ENCODE measurements around the gene KIF1C.

The KIF1C gene

GRCh38 chr17:4969047-4969550, 28.7 kb upstream of the KIF1C start:
- no peak for DNase-seq

GRCh38 chr17:4969551-4970173, 28.1 kb upstream of the KIF1C start:
- no peak for DNase-seq

GRCh38 chr17:4970273-4970672, 27.5 kb upstream of the KIF1C start:
- DNase-seq = no peak

- DNase-seq = no peak
These were observed 25.9 kb upstream of the KIF1C start for GRCh38 chr17:4971826-4972225.

- no peak for DNase-seq
These were observed 25.4 kb upstream of the KIF1C start for GRCh38 chr17:4972322-4972721.

- no peak for DNase-seq
These were observed 25.0 kb upstream of the KIF1C start for GRCh38 chr17:4972752-4973151.

- no peak for DNase-seq
These were observed 24.3 kb upstream of the KIF1C start for GRCh38 chr17:4973256-4974114.

GRCh38 chr17:4974115-4974670, 23.6 kb upstream of the KIF1C start:
- no peak for DNase-seq

GRCh38 chr17:4978726-4979125, 19.0 kb upstream of the KIF1C start:
- DNase-seq = no peak

GRCh38 chr17:4980644-4981216, 17.0 kb upstream of the KIF1C start:
- peak; percentile 65 for DNase-seq

- DNase-seq = no peak
These were observed 15.4 kb upstream of the KIF1C start for GRCh38 chr17:4982305-4982704.

- DNase-seq = no peak
These were observed 11.3 kb upstream of the KIF1C start for GRCh38 chr17:4986403-4986802.

GRCh38 chr17:4986951-4987766, 10.6 kb upstream of the KIF1C start, which contains the start of gene CAMTA2:
Gene CAMTA2, minus strand, starts transcription at chr17:4987675. Its CDS starts 1,453 bp downstream, at chr17:4986222.
- peak; percentile 92 for DNase-seq

GRCh38 chr17:4987767-4988567, 9.8 kb upstream of the KIF1C start:
- DNase-seq = no peak

- no peak for DNase-seq
These were observed 3.6 kb upstream of the KIF1C start for GRCh38 chr17:4994081-4994595.

GRCh38 chr17:4998027-4998731, 429 bp downstream of the KIF1C start:
- no peak for DNase-seq

- DNase-seq = no peak
These were observed 1.1 kb downstream of the KIF1C start for GRCh38 chr17:4998732-4999429.

GRCh38 chr17:4999430-5000093, 1.8 kb downstream of the KIF1C start:
- DNase-seq = no peak

GRCh38 chr17:5000237-5000639, 2.5 kb downstream of the KIF1C start:
- DNase-seq = no peak

Measured in CD4-positive, alpha-beta T cell treated with Interleukin-6 for 4 hours (primary cell).